Measurements from ENCODE around the gene NUP93. TPM values are rescaled to one million over a fixed set of nuclear protein-coding genes. Genes with fewer than 3 reads are reported as not detected.

NUP93 gene
- total and polyA plus RNA-seq, 2 of the 8 experiments (the other 6 are each of a cell fraction or from before 2014, with no cell fraction given) = 147 to 201 TPM

- TF ChIP-seq CHD7 (IDR thresholded peaks at IDR 0.05; ENCODE audit: insufficient replicate concordance, low read length) = no peak
- TF ChIP-seq SRF (IDR thresholded peaks at IDR 0.05; ENCODE audit: low read depth, low read length) = no peak
- no peak for TF ChIP-seq SUZ12 (IDR thresholded peaks at IDR 0.05; ENCODE audit: low read length)
- TF ChIP-seq CBX8 (IDR thresholded peaks at IDR 0.05; ENCODE audit: borderline replicate concordance, low read depth, low read length) = no peak
- no peak for TF ChIP-seq SP1 (IDR thresholded peaks at IDR 0.05; ENCODE audit: low read depth, low read length)
- TF ChIP-seq TEAD4 (IDR thresholded peaks at IDR 0.05; ENCODE audit: low read depth, low read length) = no peak
- TF ChIP-seq ATF2 (IDR thresholded peaks at IDR 0.05; ENCODE audit: low read length) = no peak
- TF ChIP-seq TAF7 (optimal IDR thresholded peaks at IDR 0.05; ENCODE audit: borderline replicate concordance, low read depth, low read length) = no peak
- no peak for TF ChIP-seq SAP30 (IDR thresholded peaks at IDR 0.05; ENCODE audit: insufficient read depth, insufficient replicate concordance, low read length)
Measured at GRCh38 chr16:56879276-56879675, 149.3 kb downstream of the NUP93 start (continued).

Measured in H1 (cell line).